Colon (tissue), 2 donors: ENCODE results near the gene ARPC5.

Experiments
- FAIRE-seq: peaks from 2 replicates; lab custom pipeline; 2012; peaks lifted over from hg19 to GRCh38; lab: Jason Lieb, UNC
- donor health status: control.
- donor health status: control.

The ARPC5 gene

DNA sequence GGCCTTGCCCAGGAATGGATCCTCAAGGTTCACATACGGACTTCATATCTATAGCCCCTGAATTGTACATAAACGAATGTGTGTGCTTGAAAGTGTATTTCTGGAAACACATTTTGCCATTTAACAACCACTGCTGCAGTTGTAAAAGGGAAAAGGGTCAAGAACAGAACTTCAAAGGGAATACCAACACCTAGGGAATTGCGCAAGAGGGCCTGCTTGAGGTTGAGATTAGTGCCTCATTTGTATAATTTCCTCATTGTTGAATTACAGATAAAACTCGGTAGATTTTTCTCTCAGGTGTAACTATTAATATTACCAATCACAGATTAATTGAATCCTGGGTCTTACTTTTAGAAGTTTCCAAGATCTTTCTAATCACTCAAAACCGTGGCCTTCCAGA lies 51.4 kb downstream of the ARPC5 start:
- no peak for FAIRE-seq

DNA sequence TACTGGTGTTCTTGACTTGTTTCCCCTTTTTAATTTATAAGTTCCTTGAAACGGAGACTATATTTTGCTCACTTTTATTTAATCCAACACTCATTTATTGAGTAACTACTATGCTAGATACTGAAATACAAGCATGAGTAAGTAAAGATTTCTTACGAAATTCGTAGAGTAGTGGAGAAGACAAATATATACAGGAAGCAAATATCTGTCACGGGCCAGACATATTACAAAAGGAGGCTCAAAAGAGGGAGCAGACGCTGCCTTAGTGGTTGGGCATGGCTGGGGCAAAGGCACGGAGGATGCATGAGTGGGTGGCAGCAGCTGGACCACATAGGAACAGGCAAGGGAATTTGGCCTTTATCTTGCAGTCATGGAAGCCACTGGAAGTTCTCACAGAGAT lies 52.1 kb downstream of the ARPC5 start:
- FAIRE-seq, result no peak

DNA sequence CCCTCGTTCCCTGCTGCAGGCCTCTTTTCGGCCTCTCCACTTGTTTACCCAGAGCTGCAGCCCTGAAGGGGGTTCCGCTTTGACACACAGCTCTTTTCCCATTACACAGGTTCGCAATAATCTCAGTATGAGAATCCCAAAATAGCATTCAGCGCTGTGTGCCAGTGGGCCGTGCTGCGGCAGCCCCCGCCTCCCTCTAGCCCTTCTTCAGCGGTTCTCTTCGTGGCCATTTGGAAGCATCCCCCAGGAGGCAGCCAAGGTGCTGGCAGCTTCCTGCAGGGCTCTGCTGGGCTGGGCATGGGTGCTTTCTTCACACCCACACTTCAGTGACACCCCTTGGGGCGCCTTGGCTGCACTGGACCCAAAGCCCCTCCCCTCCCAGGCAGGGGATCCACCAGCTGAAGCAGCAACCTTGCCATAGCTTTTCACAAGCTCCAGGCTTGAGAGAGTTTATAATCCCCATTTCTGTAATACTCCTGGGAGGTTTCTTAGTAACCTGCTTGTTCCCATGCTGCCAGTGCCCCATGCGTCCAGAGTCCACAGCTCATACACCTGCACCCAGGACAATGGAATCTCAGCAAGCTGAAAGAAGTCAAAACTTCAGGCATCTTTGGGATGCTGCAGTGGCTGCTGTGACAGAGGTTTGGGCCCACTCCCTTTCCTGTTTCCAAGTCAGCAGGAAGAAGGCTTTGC lies 53.4 kb downstream of the ARPC5 start:
- FAIRE-seq, result no peak

DNA sequence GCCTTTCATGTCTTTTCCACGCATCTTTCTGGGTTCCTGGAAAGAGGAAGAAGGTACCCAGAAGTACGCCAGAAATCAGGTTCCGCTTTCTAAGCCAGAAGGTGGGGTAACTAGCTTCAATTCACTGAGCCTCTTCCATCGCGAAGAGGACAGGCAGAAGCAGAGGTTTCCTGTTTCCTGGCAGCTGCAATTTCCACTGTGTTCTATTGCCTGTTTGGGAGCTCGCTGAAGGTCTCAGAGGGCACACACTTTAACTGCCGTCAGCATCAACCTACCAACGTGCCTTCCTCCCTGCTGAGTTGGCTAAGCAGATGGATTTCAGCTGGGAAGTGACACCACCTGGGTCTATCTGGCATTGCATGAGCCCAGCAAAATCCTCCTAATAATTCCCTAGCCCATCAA lies 55.3 kb downstream of the ARPC5 start:
- no peak for FAIRE-seq

GRCh38 chr1:183578856-183579255 lies 56.7 kb downstream of the ARPC5 start:
- FAIRE-seq, result no peak

GRCh38 chr1:183577897-183578465 lies 57.6 kb downstream of the ARPC5 start:
- FAIRE-seq, result no peak

GRCh38 chr1:183576537-183576936 lies 59.0 kb downstream of the ARPC5 start:
- no peak for FAIRE-seq

- FAIRE-seq, result no peak
Observed at GRCh38 chr1:183575606-183576005, 60.0 kb downstream of the ARPC5 start.

- no peak for FAIRE-seq
Observed at GRCh38 chr1:183572721-183573120, 62.9 kb downstream of the ARPC5 start.

DNA sequence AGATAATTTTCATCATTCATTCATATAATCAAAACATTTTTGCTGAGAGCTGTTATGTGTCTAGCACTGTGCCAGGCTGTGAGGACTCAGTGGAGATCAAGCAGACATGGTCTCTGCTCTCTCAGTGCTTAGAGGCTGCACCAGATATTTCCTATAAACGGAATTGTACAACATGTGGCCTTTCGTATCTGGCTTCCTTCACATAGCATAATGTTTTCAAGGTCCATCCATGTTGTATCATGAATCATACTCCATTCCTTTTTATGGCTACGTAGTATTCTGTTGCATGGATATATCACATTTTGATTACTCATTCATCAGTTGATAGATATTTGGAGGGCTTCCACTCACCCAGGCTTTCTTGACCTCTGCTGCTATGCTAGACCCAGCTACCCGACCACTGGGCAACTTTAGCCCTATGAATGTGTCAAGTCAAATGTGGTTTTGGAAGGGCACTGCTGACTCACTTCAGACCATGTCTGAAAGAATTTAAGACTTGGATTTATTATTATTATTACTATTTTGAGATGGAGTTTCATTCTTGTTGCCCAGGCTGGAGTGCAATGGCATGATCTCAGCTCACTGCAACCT lies 63.8 kb downstream of the ARPC5 start:
- no peak for FAIRE-seq
